HepG2 (cell line): ENCODE measurements around the gene COL9A2. TPM values are rescaled to one million over a fixed set of nuclear protein-coding genes. Genes with fewer than 3 reads are reported as not detected.
A peak's percentile ranks its signal among the peaks of the same experiment; 100 is the strongest.

Source experiments
- AKAP8 ChIP-seq: sonication (generic); formaldehyde crosslinking; IDR thresholded peaks from 2 replicates; pipeline ENCODE4 v1.5.1; 2020; ENCODE audit warnings: mild to moderate bottlenecking, missing genetic modification reagents
- BCL6 ChIP-seq: IDR thresholded peaks from 2 replicates; pipeline ENCODE4 v1.6.1; 2016; ENCODE audit warnings: missing genetic modification reagents, missing compliant biosample characterization
- GATAD2A ChIP-seq: IDR thresholded peaks from 2 replicates; pipeline ENCODE4 v1.6.1; 2016
- HES4 ChIP-seq: sonication (generic); formaldehyde crosslinking; IDR thresholded peaks from 2 replicates; pipeline ENCODE4 v1.9.0; 2021; ENCODE audit warnings: mild to moderate bottlenecking, missing genetic modification reagents, borderline replicate concordance
- HNRNPK ChIP-seq: fragments of 200-400 bp; formaldehyde crosslinking; IDR thresholded peaks from 2 replicates; pipeline ENCODE4 v1.6.1; 2018; ENCODE audit warnings: low read length, low read depth, moderate library complexity, mild to moderate bottlenecking; ENCODE audit not compliant: poor library complexity, severe bottlenecking
- JUNB ChIP-seq: sonication (generic); formaldehyde crosslinking; IDR thresholded peaks from 2 replicates; pipeline ENCODE4 v1.8.0; 2022; ENCODE audit warnings: missing genetic modification reagents, mild to moderate bottlenecking, borderline replicate concordance
- KDM3A ChIP-seq: IDR thresholded peaks from 2 replicates; pipeline ENCODE4 v1.6.1; 2018; ENCODE audit warnings: low read depth, missing compliant biosample characterization
- MED13 ChIP-seq: sonication (generic); formaldehyde crosslinking; IDR thresholded peaks from 2 replicates; pipeline ENCODE4 v1.5.0; 2020; ENCODE audit warnings: missing genetic modification reagents
- REPIN1 ChIP-seq: sonication (generic); formaldehyde crosslinking; IDR thresholded peaks from 2 replicates; pipeline ENCODE4 v1.8.0; 2022; ENCODE audit warnings: missing genetic modification reagents, low read depth, mild to moderate bottlenecking, borderline replicate concordance
- SRSF9 ChIP-seq: fragments of 200-400 bp; formaldehyde crosslinking; IDR thresholded peaks from 2 replicates; pipeline ENCODE4 v1.6.1; 2018; ENCODE audit warnings: borderline replicate concordance, mild to moderate bottlenecking, low read depth, low read length; ENCODE audit not compliant: insufficient read depth, poor library complexity, severe bottlenecking
- TBL1XR1 ChIP-seq: fragments of 150-350 bp; IDR thresholded peaks from 2 replicates; pipeline ENCODE4 v1.6.1; 2014; ENCODE audit warnings: borderline replicate concordance, low read length; ENCODE audit not compliant: partially characterized antibody
- TFDP2 ChIP-seq: sonication (generic); formaldehyde crosslinking; IDR thresholded peaks from 2 replicates; pipeline ENCODE4 v1.4.0; 2020; ENCODE audit warnings: missing genetic modification reagents
- ZBTB20 ChIP-seq: sonication (generic); formaldehyde crosslinking; IDR thresholded peaks from 2 replicates; pipeline ENCODE4 v1.8.1; 2023; ENCODE audit warnings: missing genetic modification reagents, low read depth, mild to moderate bottlenecking, borderline replicate concordance
- ZBTB42 ChIP-seq: sonication (generic); formaldehyde crosslinking; IDR thresholded peaks from 2 replicates; pipeline ENCODE4 v1.5.0; 2020; ENCODE audit warnings: mild to moderate bottlenecking, missing genetic modification reagents
- ZBTB7B ChIP-seq: sonication (generic); formaldehyde crosslinking; IDR thresholded peaks from 2 replicates; pipeline ENCODE4 v1.4.0; 2020; ENCODE audit warnings: missing genetic modification reagents
- ZFP41 ChIP-seq: sonication (generic); formaldehyde crosslinking; IDR thresholded peaks from 2 replicates; pipeline ENCODE4 v1.4.0; 2020; ENCODE audit warnings: mild to moderate bottlenecking, missing genetic modification reagents, borderline replicate concordance
- ZFP91 ChIP-seq: sonication (generic); formaldehyde crosslinking; IDR thresholded peaks from 2 replicates; pipeline ENCODE4 v1.9.0; 2022; ENCODE audit warnings: missing genetic modification reagents, mild to moderate bottlenecking, borderline replicate concordance
- ZMYM2 ChIP-seq: sonication (generic); formaldehyde crosslinking; IDR thresholded peaks from 2 replicates; pipeline ENCODE4 v1.8.0; 2022; ENCODE audit warnings: mild to moderate bottlenecking, missing genetic modification reagents
- ZNF234 ChIP-seq: sonication (generic); formaldehyde crosslinking; conservative IDR thresholded peaks from 2 replicates; pipeline ENCODE4 v1.5.1; 2020; ENCODE audit warnings: mild to moderate bottlenecking, missing genetic modification reagents
- ZNF281 ChIP-seq: sonication (generic); formaldehyde crosslinking; IDR thresholded peaks from 2 replicates; pipeline ENCODE4 v1.4.0; 2020; ENCODE audit warnings: missing genetic modification reagents, borderline replicate concordance
- ZNF780A ChIP-seq: sonication (generic); formaldehyde crosslinking; IDR thresholded peaks from 2 replicates; pipeline ENCODE4 v1.8.0; 2022; ENCODE audit warnings: mild to moderate bottlenecking, missing genetic modification reagents, moderate library complexity
- ZNF784 ChIP-seq: sonication (generic); formaldehyde crosslinking; IDR thresholded peaks from 2 replicates; pipeline ENCODE4 v1.5.1; 2020; ENCODE audit warnings: missing genetic modification reagents, mild to moderate bottlenecking, borderline replicate concordance
- ZSCAN31 ChIP-seq: sonication (generic); formaldehyde crosslinking; IDR thresholded peaks from 2 replicates; pipeline ENCODE4 v1.5.0; 2020; ENCODE audit warnings: low read depth, mild to moderate bottlenecking, missing genetic modification reagents
- polyA plus RNA-seq, 8 experiments: library from polyadenylated mRNA; depleted of rRNA in 3 of 8; stranded (reverse) in 7 of 8; unstranded in 1 of 8; fragments of >200 nt; fragmentation: Illumina TruSeq in 4 of 8; extraction: Trizol in 4 of 8; gene quantifications; 2 replicates each; pipeline versions ENCODE4 v1.2.1 to v1.2.3, GENCODE V29; 2011 to 2016; ENCODE audit warnings: low read depth in 4 of 8, missing spikeins in 1 of 8, mixed read lengths in 1 of 8; ENCODE audit not compliant: insufficient read depth in 1 of 8
- total RNA-seq, 5 experiments: library from RNA; depleted of rRNA; stranded (reverse); fragments of >200 nt; fragmentation: Illumina TruSeq; extraction: Trizol; gene quantifications; 2 replicates each; pipeline ENCODE4 v1.2.3, GENCODE V29; 2016; ENCODE audit warnings: low read depth in 1 of 5

COL9A2 gene
- total and polyA plus RNA-seq, 2 of the 13 experiments (the other 11 are each of a cell fraction or from before 2014, with no cell fraction given), result 20.2 to 26.9 TPM

GRCh38 chr1:40315239-40315794 lies 1.8 kb downstream of the COL9A2 start (continued):
- 0 out of 2 replicates have a peak, but pooled peaks have one; percentile 34 for TF ChIP-seq ZBTB42 (CRISPR knock-in tag)
- TF ChIP-seq ZBTB7B (CRISPR knock-in tag), result peak; percentile 77; the same call in 1 of the 2 replicates
- peak; percentile 59; the same call in 1 of the 2 replicates for TF ChIP-seq ZFP91
- TF ChIP-seq HES4, result 0 out of 2 replicates have a peak, but pooled peaks have one; percentile 16
- peak; percentile 61 for TF ChIP-seq ZSCAN31
- TF ChIP-seq ZFP41 (CRISPR knock-in tag), result 0 out of 2 replicates have a peak, but pooled peaks have one; percentile 35
- TF ChIP-seq MED13, result peak; percentile 63; the same call in 1 of the 2 replicates
- TF ChIP-seq AKAP8 (CRISPR knock-in tag), result no peak
- TF ChIP-seq HNRNPK, result peak; percentile 59
- TF ChIP-seq SRSF9, result no peak
- TF ChIP-seq KDM3A (CRISPR knock-in tag), result 0 out of 2 replicates have a peak, but pooled peaks have one; percentile 47
- TF ChIP-seq JUNB (CRISPR knock-in tag), result no peak
- peak; percentile 77 for TF ChIP-seq TFDP2 (CRISPR knock-in tag)
- peak; percentile 53; the same call in 1 of the 2 replicates for TF ChIP-seq ZNF784 (CRISPR knock-in tag)
- peak; percentile 72 for TF ChIP-seq GATAD2A (CRISPR knock-in tag)
- peak; percentile 91 for TF ChIP-seq ZNF281
- TF ChIP-seq ZMYM2 (CRISPR knock-in tag), result peak; percentile 60; the same call in 1 of the 2 replicates
- TF ChIP-seq ZNF780A (CRISPR knock-in tag), result no peak
- TF ChIP-seq TBL1XR1, result no peak
- peak; percentile 48; the same call in 1 of the 2 replicates for TF ChIP-seq BCL6
- TF ChIP-seq ZNF234 (CRISPR knock-in tag), result no peak
- 0 out of 2 replicates have a peak, but pooled peaks have one; percentile 7 for TF ChIP-seq ZBTB20 (CRISPR knock-in tag)
- TF ChIP-seq REPIN1, result peak; percentile 29; the same call in 1 of the 2 replicates
